ENCODE measurements around the gene NDUFB1.

- TF ChIP-seq CTCF (IDR thresholded peaks at IDR 0.05) = peak; percentile 16 to 29 (median 22)
- no peak for TF ChIP-seq EP300 (IDR thresholded peaks at IDR 0.05)
These were observed at the start of gene NDUFB1, which contains the start of gene CPSF2 for GRCh38 chr14:92121670-92122350.
